HG02571 (cell line): ENCODE measurements around the gene SCAPER.

Source experiments
- ATAC-seq: cut with Tn5 transposase; IDR thresholded peaks from one replicate; pipeline ENCODE4 v1.9.1; 2021; ENCODE audit warnings: mild to moderate bottlenecking, moderate library complexity; ENCODE audit not compliant: unreplicated experiment

The SCAPER gene

GRCh38 chr15:76905013-76905839 is at the start of gene SCAPER:
SCAPER (minus strand) TSS chr15:76905340; CDS start chr15:76883817, 21,523 bp downstream.
- peak; percentile 94 for ATAC-seq

GRCh38 chr15:76954744-76955143 is 49.6 kb upstream of the SCAPER start:
- no peak for ATAC-seq

GRCh38 chr15:76953913-76954312 is 48.8 kb upstream of the SCAPER start:
- ATAC-seq: no peak

- no peak for ATAC-seq
Measured at GRCh38 chr15:76951220-76951619, 46.1 kb upstream of the SCAPER start.

GRCh38 chr15:76947454-76947853 is 42.3 kb upstream of the SCAPER start:
- no peak for ATAC-seq

- no peak for ATAC-seq
Measured at GRCh38 chr15:76945494-76946093, 40.5 kb upstream of the SCAPER start.

GRCh38 chr15:76942331-76942730 is 37.2 kb upstream of the SCAPER start:
- ATAC-seq: no peak

- no peak for ATAC-seq
Measured at GRCh38 chr15:76941636-76942035, 36.5 kb upstream of the SCAPER start.

- ATAC-seq: no peak
Measured at GRCh38 chr15:76939715-76940114, 34.6 kb upstream of the SCAPER start.

GRCh38 chr15:76938752-76939151 is 33.6 kb upstream of the SCAPER start:
- no peak for ATAC-seq

GRCh38 chr15:76936671-76937070 is 31.5 kb upstream of the SCAPER start:
- no peak for ATAC-seq

GRCh38 chr15:76935620-76936019 is 30.5 kb upstream of the SCAPER start:
- no peak for ATAC-seq

GRCh38 chr15:76932135-76932966 is 27.2 kb upstream of the SCAPER start:
- peak; percentile 2 for ATAC-seq

- ATAC-seq: peak; percentile 99
Measured at GRCh38 chr15:76931397-76932134, 26.4 kb upstream of the SCAPER start, which contains the start of gene RCN2. RCN2 (plus strand) TSS chr15:76931749; CDS start chr15:76931842, 93 bp downstream.

GRCh38 chr15:76930831-76931396 is 25.8 kb upstream of the SCAPER start:
- no peak for ATAC-seq

GRCh38 chr15:76929011-76929760 is 24.0 kb upstream of the SCAPER start:
- ATAC-seq: no peak

- ATAC-seq: no peak
Measured at GRCh38 chr15:76928201-76928600, 23.1 kb upstream of the SCAPER start.

- no peak for ATAC-seq
Measured at GRCh38 chr15:76916369-76916768, 11.2 kb upstream of the SCAPER start.

- no peak for ATAC-seq
Measured at GRCh38 chr15:76913737-76914136, 8.6 kb upstream of the SCAPER start.

- ATAC-seq: no peak
Measured at GRCh38 chr15:76912430-76912829, 7.3 kb upstream of the SCAPER start.
